ENCODE measurements around the gene CXCL5.

Gene CXCL5

GRCh38 chr4:74018116-74018515 lies 19.6 kb upstream of the CXCL5 start:
- ChIA-PET POLR2A (ENCODE audit: low non-redundant PET) (no interaction called here), CTCF (no interaction called here)
- H3K27ac ChIP-seq = no peak overlapping the region
- no peak for TF ChIP-seq CTCF (conservative IDR thresholded peaks at IDR 0.05; ENCODE audit: low read depth)
- DNase-seq (ENCODE audit: low spot score) = no peak

GRCh38 chr4:74016068-74016467 lies 17.6 kb upstream of the CXCL5 start:
- CTCF ChIA-PET = no interaction called here
- no peak for DNase-seq (ENCODE audit: low spot score)
- no peak overlapping the region for H3K27ac ChIP-seq
- TF ChIP-seq CTCF (conservative IDR thresholded peaks at IDR 0.05; ENCODE audit: low read depth) = no peak
- POLR2A ChIA-PET (ENCODE audit: low non-redundant PET) = no interaction called here

- H3K27ac ChIP-seq = no peak overlapping the region
- no peak for TF ChIP-seq CTCF (conservative IDR thresholded peaks at IDR 0.05; ENCODE audit: low read depth)
- DNase-seq (ENCODE audit: low spot score) = no peak
- ChIA-PET POLR2A (ENCODE audit: low non-redundant PET) (no interaction called here), CTCF (interaction anchor here (0.8 kb wide), 1 partner anchor 21 kb away, joined by 3 read pairs; no protein-coding TSS in a partner anchor)
Observed at GRCh38 chr4:74015126-74015780, 16.8 kb upstream of the CXCL5 start.

GRCh38 chr4:74014332-74014731 lies 15.9 kb upstream of the CXCL5 start:
- POLR2A ChIA-PET (ENCODE audit: low non-redundant PET) = no interaction called here
- DNase-seq (ENCODE audit: low spot score) = no peak
- H3K27ac ChIP-seq = no peak overlapping the region
- TF ChIP-seq CTCF (conservative IDR thresholded peaks at IDR 0.05; ENCODE audit: low read depth) = no peak
- CTCF ChIA-PET = interaction anchor here (0.8 kb wide), 1 partner anchor 20 kb away, joined by 3 read pairs; no protein-coding TSS in a partner anchor

GRCh38 chr4:74013264-74013663 lies 14.8 kb upstream of the CXCL5 start:
- DNase-seq (ENCODE audit: low spot score) = no peak
- no peak overlapping the region for H3K27ac ChIP-seq
- TF ChIP-seq CTCF (conservative IDR thresholded peaks at IDR 0.05; ENCODE audit: low read depth) = no peak
- ChIA-PET POLR2A (ENCODE audit: low non-redundant PET) (no interaction called here), CTCF (no interaction called here)

GRCh38 chr4:74012130-74012529 lies 13.7 kb upstream of the CXCL5 start:
- no peak overlapping the region for H3K27ac ChIP-seq
- DNase-seq (ENCODE audit: low spot score) = no peak
- ChIA-PET POLR2A (ENCODE audit: low non-redundant PET) (no interaction called here), CTCF (no interaction called here)
- no peak for TF ChIP-seq CTCF (conservative IDR thresholded peaks at IDR 0.05; ENCODE audit: low read depth)
